HepG2 (cell line): ENCODE measurements around the gene RPL27A. TPM values are rescaled to one million over a fixed set of nuclear protein-coding genes. Genes with fewer than 3 reads are reported as not detected.
A peak's percentile ranks its signal among the peaks of the same experiment; 100 is the strongest.

Source experiments
- BHLHE40 ChIP-seq: IDR thresholded peaks from 2 replicates; pipeline ENCODE4 v1.6.1; 2011; ENCODE audit warnings: low read length, improper control_type of control experiment
- CC2D1A ChIP-seq: sonication (generic); formaldehyde crosslinking; IDR thresholded peaks from 2 replicates; pipeline ENCODE4 v1.8.1; 2023; ENCODE audit warnings: mild to moderate bottlenecking, missing genetic modification reagents
- CCDC6 ChIP-seq: sonication (generic); formaldehyde crosslinking; IDR thresholded peaks from 2 replicates; pipeline ENCODE4 v1.8.1; 2022; ENCODE audit warnings: mild to moderate bottlenecking, missing genetic modification reagents, moderate library complexity
- ELF3 ChIP-seq: IDR thresholded peaks from 2 replicates; pipeline ENCODE4 v1.6.1; 2016; ENCODE audit warnings: missing genetic modification reagents, missing compliant biosample characterization
- FIP1L1 ChIP-seq: fragments of 200-400 bp; formaldehyde crosslinking; IDR thresholded peaks from 2 replicates; pipeline ENCODE4 v1.6.1; 2018; ENCODE audit warnings: low read depth, mild to moderate bottlenecking, low read length, moderate library complexity, borderline replicate concordance; ENCODE audit not compliant: insufficient read depth
- FOXP1 ChIP-seq, 2 experiments: fragments of 450-650 bp in 1 of 2; IDR thresholded peaks; 2 replicates each; pipeline ENCODE4 v1.6.1; 2017 to 2018; ENCODE audit warnings: antibody characterized with exemption in 1 of 2
- GPN1 ChIP-seq: sonication (generic); formaldehyde crosslinking; IDR thresholded peaks from 2 replicates; pipeline ENCODE4 v1.5.1; 2020; ENCODE audit warnings: missing genetic modification reagents, borderline replicate concordance
- HCFC1 ChIP-seq: fragments of 150-350 bp; IDR thresholded peaks from 2 replicates; pipeline ENCODE4 v1.6.1; 2014; ENCODE audit warnings: low read depth, low read length
- KAT2B ChIP-seq: fragments of 150-350 bp; IDR thresholded peaks from 2 replicates; pipeline ENCODE4 v1.6.1; 2014; ENCODE audit warnings: low read depth, low read length, borderline replicate concordance
- KMT2B ChIP-seq: IDR thresholded peaks from 2 replicates; pipeline ENCODE4 v1.6.1; 2016; ENCODE audit warnings: missing genetic modification reagents, missing compliant biosample characterization
- MAFG ChIP-seq: sonication (generic); formaldehyde crosslinking; IDR thresholded peaks from 2 replicates; pipeline ENCODE4 v1.5.1; 2020; ENCODE audit warnings: mild to moderate bottlenecking, missing genetic modification reagents
- NFYB ChIP-seq: sonication (generic); formaldehyde crosslinking; IDR thresholded peaks from 2 replicates; pipeline ENCODE4 v1.4.0; 2020; ENCODE audit warnings: missing genetic modification reagents
- NPAS2 ChIP-seq: sonication (generic); formaldehyde crosslinking; IDR thresholded peaks from 2 replicates; pipeline ENCODE4 v1.8.0; 2022; ENCODE audit warnings: mild to moderate bottlenecking, missing genetic modification reagents, borderline replicate concordance
- POLR2AphosphoS2 ChIP-seq: IDR thresholded peaks from 2 replicates; pipeline ENCODE4 v1.6.1; 2011; ENCODE audit warnings: low read depth, low read length, improper control_type of control experiment
- SNAI1 ChIP-seq: sonication (generic); formaldehyde crosslinking; IDR thresholded peaks from 2 replicates; pipeline ENCODE4 v1.5.0; 2020; ENCODE audit warnings: mild to moderate bottlenecking, missing genetic modification reagents, borderline replicate concordance
- SNAPC2 ChIP-seq: sonication (generic); formaldehyde crosslinking; IDR thresholded peaks from 2 replicates; pipeline ENCODE4 v1.8.1; 2022; ENCODE audit warnings: mild to moderate bottlenecking, missing genetic modification reagents
- ZIK1 ChIP-seq: sonication (generic); formaldehyde crosslinking; IDR thresholded peaks from 2 replicates; pipeline ENCODE4 v1.5.0; 2020; ENCODE audit warnings: mild to moderate bottlenecking, low read depth, missing genetic modification reagents, borderline replicate concordance
- ZMYM3 ChIP-seq: sonication (generic); formaldehyde crosslinking; IDR thresholded peaks from 2 replicates; pipeline ENCODE4 v1.5.1; 2020; ENCODE audit warnings: mild to moderate bottlenecking, missing genetic modification reagents
- ZMYM4 ChIP-seq: sonication (generic); formaldehyde crosslinking; IDR thresholded peaks from 2 replicates; pipeline ENCODE4 v1.8.1; 2023; ENCODE audit warnings: mild to moderate bottlenecking, missing genetic modification reagents
- ZNF264 ChIP-seq: sonication (generic); formaldehyde crosslinking; IDR thresholded peaks from 2 replicates; pipeline ENCODE4 v1.4.0; 2020; ENCODE audit warnings: missing genetic modification reagents
- ZNF292 ChIP-seq: sonication (generic); formaldehyde crosslinking; IDR thresholded peaks from 2 replicates; pipeline ENCODE4 v1.8.1; 2022; ENCODE audit warnings: mild to moderate bottlenecking, low read depth, missing genetic modification reagents, borderline replicate concordance
- ZNF331 ChIP-seq: sonication (generic); formaldehyde crosslinking; IDR thresholded peaks from 2 replicates; pipeline ENCODE4 v1.4.0; 2020; ENCODE audit warnings: missing genetic modification reagents
- ZNF33B ChIP-seq: sonication (generic); formaldehyde crosslinking; IDR thresholded peaks from 2 replicates; pipeline ENCODE4 v1.5.1; 2020; ENCODE audit warnings: mild to moderate bottlenecking, missing genetic modification reagents
- ZNF572 ChIP-seq: sonication (generic); formaldehyde crosslinking; IDR thresholded peaks from 2 replicates; pipeline ENCODE4 v1.5.1; 2020; ENCODE audit warnings: mild to moderate bottlenecking, missing genetic modification reagents
- ZNF839 ChIP-seq: sonication (generic); formaldehyde crosslinking; IDR thresholded peaks from 2 replicates; pipeline ENCODE4 v1.4.0; 2020; ENCODE audit warnings: missing genetic modification reagents, mild to moderate bottlenecking, borderline replicate concordance
- ZSCAN29 ChIP-seq: sonication (generic); formaldehyde crosslinking; conservative IDR thresholded peaks from 2 replicates; pipeline ENCODE4 v1.4.0; 2020; ENCODE audit warnings: mild to moderate bottlenecking, missing genetic modification reagents
- polyA plus RNA-seq, 8 experiments: library from polyadenylated mRNA; depleted of rRNA in 3 of 8; stranded (reverse) in 7 of 8; unstranded in 1 of 8; fragments of >200 nt; fragmentation: Illumina TruSeq in 4 of 8; extraction: Trizol in 4 of 8; gene quantifications; 2 replicates each; pipeline versions ENCODE4 v1.2.1 to v1.2.3, GENCODE V29; 2011 to 2016; ENCODE audit warnings: low read depth in 4 of 8, missing spikeins in 1 of 8, mixed read lengths in 1 of 8; ENCODE audit not compliant: insufficient read depth in 1 of 8
- total RNA-seq, 5 experiments: library from RNA; depleted of rRNA; stranded (reverse); fragments of >200 nt; fragmentation: Illumina TruSeq; extraction: Trizol; gene quantifications; 2 replicates each; pipeline ENCODE4 v1.2.3, GENCODE V29; 2016; ENCODE audit warnings: low read depth in 1 of 5
- TF ChIP-seq, protein P1 (sequence below): sonication (generic); formaldehyde crosslinking; IDR thresholded peaks from 2 replicates; pipeline ENCODE4 v1.8.1; 2023; ENCODE audit warnings: missing genetic modification reagents, mild to moderate bottlenecking, borderline replicate concordance
- TF ChIP-seq, protein P2 (sequence below): sonication (generic); formaldehyde crosslinking; IDR thresholded peaks from 2 replicates; pipeline ENCODE4 v1.5.0; 2020; ENCODE audit warnings: missing genetic modification reagents
- TF ChIP-seq, protein P3 (sequence below): sonication (generic); formaldehyde crosslinking; IDR thresholded peaks from 2 replicates; pipeline ENCODE4 v1.4.0; 2020; ENCODE audit warnings: missing genetic modification reagents
- TF ChIP-seq, protein P4 (sequence below): IDR thresholded peaks from 2 replicates; pipeline ENCODE4 v1.6.1; 2016
- TF ChIP-seq, protein P5 (sequence below): sonication (generic); formaldehyde crosslinking; IDR thresholded peaks from 2 replicates; pipeline ENCODE4 v1.5.1; 2020; ENCODE audit warnings: mild to moderate bottlenecking, moderate library complexity, missing genetic modification reagents

Gene RPL27A
- total and polyA plus RNA-seq, 2 of the 13 experiments (the other 11 are each of a cell fraction or from before 2014, with no cell fraction given) = 1,531 to 2,153 TPM

DNA sequence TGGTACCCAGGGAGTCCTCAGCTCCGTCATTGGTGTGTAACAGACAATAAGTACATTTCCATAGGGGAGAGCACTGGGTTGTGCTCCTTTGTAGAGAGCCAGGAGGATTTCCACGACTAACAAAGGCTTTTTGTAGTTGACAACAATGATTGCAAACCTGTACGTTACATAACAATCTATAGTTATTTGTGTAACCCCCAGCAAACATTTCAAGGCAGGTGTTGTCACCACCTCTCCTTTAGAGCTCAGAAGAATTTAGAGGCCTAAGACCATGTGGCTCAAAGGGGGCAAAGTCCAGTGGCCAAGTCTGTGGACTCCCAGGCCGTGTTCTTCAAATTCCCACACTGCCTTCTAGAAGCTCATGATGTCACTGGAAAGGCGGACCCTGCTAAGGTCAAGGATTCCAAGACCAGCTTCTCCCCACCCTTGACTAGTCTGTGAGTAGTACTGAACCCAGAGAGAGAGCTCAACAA is 15.8 kb downstream of the RPL27A start (continued):
- TF ChIP-seq GPN1 (CRISPR knock-in tag) = no peak
- no peak for TF ChIP-seq MAFG (CRISPR knock-in tag)
- TF ChIP-seq, protein P1, sequence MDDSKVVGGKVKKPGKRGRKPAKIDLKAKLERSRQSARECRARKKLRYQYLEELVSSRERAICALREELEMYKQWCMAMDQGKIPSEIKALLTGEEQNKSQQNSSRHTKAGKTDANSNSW (CRISPR knock-in tag) = no peak
- TF ChIP-seq, protein P2, sequence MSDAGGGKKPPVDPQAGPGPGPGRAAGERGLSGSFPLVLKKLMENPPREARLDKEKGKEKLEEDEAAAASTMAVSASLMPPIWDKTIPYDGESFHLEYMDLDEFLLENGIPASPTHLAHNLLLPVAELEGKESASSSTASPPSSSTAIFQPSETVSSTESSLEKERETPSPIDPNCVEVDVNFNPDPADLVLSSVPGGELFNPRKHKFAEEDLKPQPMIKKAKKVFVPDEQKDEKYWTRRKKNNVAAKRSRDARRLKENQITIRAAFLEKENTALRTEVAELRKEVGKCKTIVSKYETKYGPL (CRISPR knock-in tag) = no peak
- TF ChIP-seq ZNF292 (CRISPR knock-in tag) = no peak
- TF ChIP-seq ZIK1 (CRISPR knock-in tag) = no peak
- no peak for TF ChIP-seq SNAI1 (CRISPR knock-in tag)
- no peak for TF ChIP-seq KMT2B (CRISPR knock-in tag)
- no peak for TF ChIP-seq NFYB
- no peak for TF ChIP-seq CCDC6
- TF ChIP-seq ZNF264 = no peak
- no peak for TF ChIP-seq NPAS2 (CRISPR knock-in tag)
- TF ChIP-seq CC2D1A (CRISPR knock-in tag) = no peak
- TF ChIP-seq ZSCAN29 (CRISPR knock-in tag) = no peak
- no peak for TF ChIP-seq ZNF572 (CRISPR knock-in tag)
- no peak for TF ChIP-seq HCFC1
- no peak for TF ChIP-seq FIP1L1
- no peak for TF ChIP-seq ZMYM3 (CRISPR knock-in tag)
- TF ChIP-seq, protein P3, sequence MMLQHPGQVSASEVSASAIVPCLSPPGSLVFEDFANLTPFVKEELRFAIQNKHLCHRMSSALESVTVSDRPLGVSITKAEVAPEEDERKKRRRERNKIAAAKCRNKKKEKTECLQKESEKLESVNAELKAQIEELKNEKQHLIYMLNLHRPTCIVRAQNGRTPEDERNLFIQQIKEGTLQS (CRISPR knock-in tag) = no peak
- TF ChIP-seq, protein P4, sequence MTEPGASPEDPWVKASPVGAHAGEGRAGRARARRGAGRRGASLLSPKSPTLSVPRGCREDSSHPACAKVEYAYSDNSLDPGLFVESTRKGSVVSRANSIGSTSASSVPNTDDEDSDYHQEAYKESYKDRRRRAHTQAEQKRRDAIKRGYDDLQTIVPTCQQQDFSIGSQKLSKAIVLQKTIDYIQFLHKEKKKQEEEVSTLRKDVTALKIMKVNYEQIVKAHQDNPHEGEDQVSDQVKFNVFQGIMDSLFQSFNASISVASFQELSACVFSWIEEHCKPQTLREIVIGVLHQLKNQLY (CRISPR knock-in tag) = no peak
- TF ChIP-seq, protein P5, sequence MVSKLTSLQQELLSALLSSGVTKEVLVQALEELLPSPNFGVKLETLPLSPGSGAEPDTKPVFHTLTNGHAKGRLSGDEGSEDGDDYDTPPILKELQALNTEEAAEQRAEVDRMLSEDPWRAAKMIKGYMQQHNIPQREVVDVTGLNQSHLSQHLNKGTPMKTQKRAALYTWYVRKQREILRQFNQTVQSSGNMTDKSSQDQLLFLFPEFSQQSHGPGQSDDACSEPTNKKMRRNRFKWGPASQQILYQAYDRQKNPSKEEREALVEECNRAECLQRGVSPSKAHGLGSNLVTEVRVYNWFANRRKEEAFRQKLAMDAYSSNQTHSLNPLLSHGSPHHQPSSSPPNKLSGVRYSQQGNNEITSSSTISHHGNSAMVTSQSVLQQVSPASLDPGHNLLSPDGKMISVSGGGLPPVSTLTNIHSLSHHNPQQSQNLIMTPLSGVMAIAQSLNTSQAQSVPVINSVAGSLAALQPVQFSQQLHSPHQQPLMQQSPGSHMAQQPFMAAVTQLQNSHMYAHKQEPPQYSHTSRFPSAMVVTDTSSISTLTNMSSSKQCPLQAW (CRISPR knock-in tag) = no peak
- TF ChIP-seq ZMYM4 (CRISPR knock-in tag) = no peak
- no peak for TF ChIP-seq FOXP1 (IDR thresholded peaks at IDR 0.05)
- no peak for TF ChIP-seq FOXP1 (CRISPR knock-in tag; IDR thresholded peaks at IDR 0.05)
- TF ChIP-seq ZNF331 (CRISPR knock-in tag) = no peak
- TF ChIP-seq BHLHE40 = no peak
- no peak for TF ChIP-seq SNAPC2
- no peak for TF ChIP-seq ELF3 (CRISPR knock-in tag)
- no peak for TF ChIP-seq KAT2B
- no peak for TF ChIP-seq ZNF33B
- peak; percentile 68; the same call in 1 of the 2 replicates for TF ChIP-seq POLR2AphosphoS2
- TF ChIP-seq ZNF839 = no peak
